NB4 (cell line): ENCODE results near the gene STK24.

Experiments used
- DNase-seq: peaks from one replicate; pipeline ENCODE4 v3.0.0; 2010; ENCODE audit warnings: low read depth
- H3K4me3 ChIP-seq: one replicate; pipeline ENCODE4 v1.5.1; 2011; ENCODE audit warnings: mild to moderate bottlenecking, low read depth, low read length, moderate library complexity
- MYC ChIP-seq: IDR thresholded peaks from 2 replicates; pipeline ENCODE4 v1.6.1; 2011; ENCODE audit warnings: low read depth, low read length
- POLR2A ChIP-seq: IDR thresholded peaks from 2 replicates; pipeline ENCODE4 v1.6.1; 2011; ENCODE audit warnings: mild to moderate bottlenecking; ENCODE audit not compliant: insufficient read length; ENCODE audit errors: extremely low read depth
- TF ChIP-seq, protein P1 (sequence below): IDR thresholded peaks from one replicate; pipeline ENCODE4 v1.5.1; 2012; ENCODE audit warnings: low read depth, low read length
- TF ChIP-seq, protein P2 (sequence below): IDR thresholded peaks from 2 replicates; pipeline ENCODE4 v1.6.1; 2011; ENCODE audit warnings: low read depth, low read length

The STK24 gene

DNA sequence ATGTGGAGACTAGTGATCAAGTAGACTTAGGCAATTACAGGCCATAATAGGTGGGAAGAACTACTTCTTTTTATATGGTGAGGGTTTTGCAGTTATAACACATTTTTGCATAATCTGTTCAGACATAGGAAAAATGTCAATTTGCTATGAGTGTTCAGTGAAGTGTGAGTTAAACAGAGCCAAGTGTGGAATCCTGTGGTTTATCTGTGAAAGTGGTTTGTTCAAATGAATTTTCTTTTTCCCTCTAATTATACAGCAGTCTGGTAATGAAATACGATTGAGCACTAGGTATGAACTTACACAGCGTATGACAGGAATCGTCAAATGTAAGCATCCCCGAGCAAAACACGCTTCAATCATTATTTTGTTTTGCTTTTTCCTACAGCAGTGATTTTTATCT, 178.3 kb downstream of the STK24 start:
- H3K4me3 ChIP-seq = no peak overlapping the region
- TF ChIP-seq, protein P1, sequence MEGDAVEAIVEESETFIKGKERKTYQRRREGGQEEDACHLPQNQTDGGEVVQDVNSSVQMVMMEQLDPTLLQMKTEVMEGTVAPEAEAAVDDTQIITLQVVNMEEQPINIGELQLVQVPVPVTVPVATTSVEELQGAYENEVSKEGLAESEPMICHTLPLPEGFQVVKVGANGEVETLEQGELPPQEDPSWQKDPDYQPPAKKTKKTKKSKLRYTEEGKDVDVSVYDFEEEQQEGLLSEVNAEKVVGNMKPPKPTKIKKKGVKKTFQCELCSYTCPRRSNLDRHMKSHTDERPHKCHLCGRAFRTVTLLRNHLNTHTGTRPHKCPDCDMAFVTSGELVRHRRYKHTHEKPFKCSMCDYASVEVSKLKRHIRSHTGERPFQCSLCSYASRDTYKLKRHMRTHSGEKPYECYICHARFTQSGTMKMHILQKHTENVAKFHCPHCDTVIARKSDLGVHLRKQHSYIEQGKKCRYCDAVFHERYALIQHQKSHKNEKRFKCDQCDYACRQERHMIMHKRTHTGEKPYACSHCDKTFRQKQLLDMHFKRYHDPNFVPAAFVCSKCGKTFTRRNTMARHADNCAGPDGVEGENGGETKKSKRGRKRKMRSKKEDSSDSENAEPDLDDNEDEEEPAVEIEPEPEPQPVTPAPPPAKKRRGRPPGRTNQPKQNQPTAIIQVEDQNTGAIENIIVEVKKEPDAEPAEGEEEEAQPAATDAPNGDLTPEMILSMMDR = no peak
- no peak for TF ChIP-seq POLR2A
- no peak for TF ChIP-seq MYC
- TF ChIP-seq, protein P2, sequence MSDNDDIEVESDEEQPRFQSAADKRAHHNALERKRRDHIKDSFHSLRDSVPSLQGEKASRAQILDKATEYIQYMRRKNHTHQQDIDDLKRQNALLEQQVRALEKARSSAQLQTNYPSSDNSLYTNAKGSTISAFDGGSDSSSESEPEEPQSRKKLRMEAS = no peak

DNA sequence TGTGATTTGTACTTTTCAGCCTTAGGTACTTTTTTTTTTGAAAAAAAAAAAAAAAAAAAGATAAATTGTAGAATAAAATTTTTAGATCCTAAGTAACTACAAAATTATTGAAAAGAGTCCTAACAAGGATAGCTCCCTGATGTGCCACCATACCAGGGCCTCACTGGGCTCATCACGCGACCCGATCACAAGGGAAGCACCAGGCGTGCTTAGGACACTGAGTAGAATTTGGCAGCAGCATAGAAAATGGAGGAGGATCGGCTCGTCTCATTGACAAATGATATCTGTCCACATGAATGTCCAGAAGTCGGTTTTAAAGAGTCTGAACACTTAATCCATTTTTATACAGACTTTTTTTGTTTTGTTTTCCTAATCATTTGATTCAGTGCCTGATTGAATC, 179.0 kb downstream of the STK24 start:
- no peak for DNase-seq
- TF ChIP-seq POLR2A = no peak

More for the DNA sequence above, 178.3 kb downstream of the STK24 start:
- no peak for DNase-seq

DNA sequence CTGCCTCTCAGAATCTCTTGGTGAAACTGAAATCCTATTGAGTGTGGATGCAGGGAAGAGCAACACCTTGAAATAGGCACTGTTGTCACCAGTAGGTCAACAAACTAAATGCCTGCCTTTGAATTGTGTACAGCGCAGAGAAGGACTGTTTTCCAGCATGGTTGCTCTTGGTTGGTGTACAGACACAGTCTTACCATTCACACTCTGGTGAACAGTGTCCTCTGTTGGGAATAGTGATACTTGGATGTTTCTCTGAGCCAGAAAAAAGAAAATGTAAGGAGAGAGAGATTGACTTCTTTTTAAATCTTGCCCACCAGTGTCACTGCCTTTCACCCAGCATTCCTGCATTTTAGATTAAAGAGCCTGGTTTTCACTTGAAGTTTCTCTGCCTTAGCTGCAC, 179.7 kb downstream of the STK24 start:
- no peak overlapping the region for H3K4me3 ChIP-seq
- DNase-seq = no peak
- no peak for TF ChIP-seq MYC
- TF ChIP-seq, protein P1 = no peak
- no peak for TF ChIP-seq POLR2A
- TF ChIP-seq, protein P2 = no peak

More for the DNA sequence above, 179.0 kb downstream of the STK24 start:
- no peak overlapping the region for H3K4me3 ChIP-seq

DNA sequence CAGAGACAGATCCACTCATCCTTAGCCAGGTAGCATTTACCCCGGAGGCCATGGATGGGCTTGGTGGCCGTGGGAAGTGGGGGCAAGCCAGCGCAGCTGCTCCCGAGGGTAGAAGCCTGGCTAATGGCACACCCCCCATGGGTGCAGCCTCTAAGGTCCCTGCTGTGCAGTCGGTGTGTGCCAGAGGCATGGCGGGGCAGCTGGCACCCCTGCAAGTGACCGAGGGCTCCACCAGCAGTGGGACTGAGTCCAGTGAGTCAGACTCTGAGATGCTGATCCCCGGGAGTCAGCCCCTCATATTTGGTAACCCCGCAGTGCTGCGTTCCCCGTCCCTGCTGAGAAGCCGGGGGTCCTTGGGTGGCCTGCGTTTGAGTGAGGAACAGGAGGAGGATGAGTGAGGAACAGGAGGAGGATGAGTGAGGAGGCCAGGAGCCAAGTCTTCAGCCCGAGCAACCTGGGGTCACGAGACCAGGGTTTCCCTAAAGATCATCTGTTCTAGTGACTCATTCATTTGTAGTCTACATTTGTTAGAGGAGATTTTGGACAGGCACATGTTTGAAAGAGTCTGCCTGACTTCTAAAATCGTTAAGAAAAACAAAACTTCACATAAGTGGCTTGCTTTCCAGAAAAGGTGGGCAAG, 180.7 kb downstream of the STK24 start:
- DNase-seq = no peak
- no peak overlapping the region for H3K4me3 ChIP-seq
- TF ChIP-seq, protein P1 = no peak
- TF ChIP-seq, protein P2 = no peak
- TF ChIP-seq POLR2A = no peak
- no peak for TF ChIP-seq MYC
